DOHH2 (cell line): ENCODE results near the gene RNF180.

Experiments used
- H3F3A ChIP-seq: fragments of 200-600 bp; sonication (generic), shearing (Covaris generic); 2 replicates; pipeline ENCODE4 v1.6.0; 2016; ENCODE audit warnings: antibody characterized with exemption, mild to moderate bottlenecking; ENCODE audit not compliant: control insufficient read depth, insufficient read depth
- H3K27ac ChIP-seq: fragments of 200-600 bp; sonication (generic); 2 replicates; pipeline ENCODE4 v1.5.1; 2014; ENCODE audit warnings: low read depth, mild to moderate bottlenecking, low read length, moderate library complexity
- H3K27me3 ChIP-seq: fragments of 200-600 bp; sonication (generic); 2 replicates; pipeline ENCODE4 v1.6.1; 2014; ENCODE audit warnings: mild to moderate bottlenecking, low read length, mixed read lengths; ENCODE audit not compliant: control insufficient read depth
- H3K36me3 ChIP-seq: fragments of 200-600 bp; sonication (generic); 2 replicates; pipeline ENCODE4 v1.6.1; 2014; ENCODE audit warnings: mild to moderate bottlenecking, low read length, moderate library complexity, mixed read lengths; ENCODE audit not compliant: control insufficient read depth
- H3K4me1 ChIP-seq: fragments of 200-600 bp; sonication (generic); 2 replicates; pipeline ENCODE4 v1.6.1; 2014; ENCODE audit warnings: mild to moderate bottlenecking, low read length, mixed read lengths; ENCODE audit not compliant: control insufficient read depth
- H3K4me2 ChIP-seq: fragments of 200-600 bp; sonication (generic); 2 replicates; pipeline ENCODE4 v1.6.0; 2014; ENCODE audit warnings: mild to moderate bottlenecking, low read length, moderate library complexity
- H3K4me3 ChIP-seq: fragments of 200-600 bp; sonication (generic); 2 replicates; pipeline ENCODE4 v1.5.1; 2014; ENCODE audit warnings: mild to moderate bottlenecking, low read length, mixed read lengths
- H3K79me2 ChIP-seq: fragments of 200-600 bp; sonication (generic); 2 replicates; pipeline ENCODE4 v1.6.1; 2014; ENCODE audit warnings: mild to moderate bottlenecking, low read length, mixed read lengths; ENCODE audit not compliant: control insufficient read depth
- H3K9me2 ChIP-seq: fragments of 200-600 bp; sonication (generic); replicated peaks from 2 replicates; pipeline ENCODE4 v1.6.1; 2014; ENCODE audit warnings: mild to moderate bottlenecking, low read length, mixed read lengths; ENCODE audit not compliant: control insufficient read depth
- H3K9me3 ChIP-seq: fragments of 200-600 bp; sonication (generic); 2 replicates; pipeline ENCODE4 v1.6.1; 2014; ENCODE audit warnings: antibody characterized with exemption, low read length, mixed read lengths; ENCODE audit not compliant: control insufficient read depth, insufficient read depth
- H4K20me1 ChIP-seq: fragments of 200-600 bp; sonication (generic); 2 replicates; pipeline ENCODE4 v1.6.0; 2014; ENCODE audit warnings: low read depth, mild to moderate bottlenecking, antibody characterized with exemption, low read length, moderate library complexity; ENCODE audit not compliant: control insufficient read depth, insufficient read depth
- EZH2phosphoT487 ChIP-seq: fragments of 200-600 bp; sonication (generic); IDR thresholded peaks from 2 replicates; pipeline ENCODE4 v1.6.1; 2017; ENCODE audit warnings: borderline replicate concordance, mild to moderate bottlenecking, antibody characterized with exemption, low read length, moderate library complexity, mixed read lengths
- TF ChIP-seq, protein P1 (sequence below): fragments of 200-600 bp; sonication (generic); IDR thresholded peaks from one replicate; pipeline ENCODE4 v1.5.1; 2014; ENCODE audit warnings: antibody characterized with exemption, mild to moderate bottlenecking, low read depth, low read length; ENCODE audit not compliant: poor library complexity, severe bottlenecking

Gene RNF180

DNA sequence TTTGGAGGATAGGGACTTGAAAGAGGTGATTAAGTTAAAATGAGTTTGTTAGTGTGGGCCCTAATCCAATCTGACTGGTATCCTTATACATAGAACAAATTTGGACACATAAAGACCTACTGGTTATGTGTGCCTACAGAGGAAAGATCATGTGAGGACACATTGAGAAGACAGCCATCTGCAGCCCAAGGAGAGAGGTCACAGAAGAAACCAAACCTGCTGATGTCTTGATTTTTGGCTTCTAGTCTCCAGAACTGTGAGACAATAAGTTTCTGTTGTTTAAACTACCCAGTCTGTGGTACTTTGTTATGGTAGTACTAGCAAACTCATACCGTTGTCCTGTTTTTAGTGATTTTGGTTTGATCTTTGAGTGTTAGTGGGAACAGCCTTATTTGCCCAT, 18.3 kb downstream of the RNF180 start:
- no peak overlapping the region for H3K4me3 ChIP-seq
- H3K4me2 ChIP-seq = no peak overlapping the region
- H3K79me2 ChIP-seq = no peaks in the 10 kb centered on the region
- no peaks in the 10 kb centered on the region for H4K20me1 ChIP-seq
- no peak overlapping the region for H3K27ac ChIP-seq
- H3K4me1 ChIP-seq = no peaks in the 10 kb centered on the region
- H3K36me3 ChIP-seq = no peaks in the 10 kb centered on the region
- H3F3A ChIP-seq = no peaks in the 10 kb centered on the region
- no peaks in the 10 kb centered on the region for H3K9me2 ChIP-seq
- no peak for TF ChIP-seq EZH2phosphoT487
- TF ChIP-seq, protein P1, sequence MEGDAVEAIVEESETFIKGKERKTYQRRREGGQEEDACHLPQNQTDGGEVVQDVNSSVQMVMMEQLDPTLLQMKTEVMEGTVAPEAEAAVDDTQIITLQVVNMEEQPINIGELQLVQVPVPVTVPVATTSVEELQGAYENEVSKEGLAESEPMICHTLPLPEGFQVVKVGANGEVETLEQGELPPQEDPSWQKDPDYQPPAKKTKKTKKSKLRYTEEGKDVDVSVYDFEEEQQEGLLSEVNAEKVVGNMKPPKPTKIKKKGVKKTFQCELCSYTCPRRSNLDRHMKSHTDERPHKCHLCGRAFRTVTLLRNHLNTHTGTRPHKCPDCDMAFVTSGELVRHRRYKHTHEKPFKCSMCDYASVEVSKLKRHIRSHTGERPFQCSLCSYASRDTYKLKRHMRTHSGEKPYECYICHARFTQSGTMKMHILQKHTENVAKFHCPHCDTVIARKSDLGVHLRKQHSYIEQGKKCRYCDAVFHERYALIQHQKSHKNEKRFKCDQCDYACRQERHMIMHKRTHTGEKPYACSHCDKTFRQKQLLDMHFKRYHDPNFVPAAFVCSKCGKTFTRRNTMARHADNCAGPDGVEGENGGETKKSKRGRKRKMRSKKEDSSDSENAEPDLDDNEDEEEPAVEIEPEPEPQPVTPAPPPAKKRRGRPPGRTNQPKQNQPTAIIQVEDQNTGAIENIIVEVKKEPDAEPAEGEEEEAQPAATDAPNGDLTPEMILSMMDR = no peak
- no peaks in the 10 kb centered on the region for H3K9me3 ChIP-seq
- H3K27me3 ChIP-seq = no peaks in the 10 kb centered on the region

DNA sequence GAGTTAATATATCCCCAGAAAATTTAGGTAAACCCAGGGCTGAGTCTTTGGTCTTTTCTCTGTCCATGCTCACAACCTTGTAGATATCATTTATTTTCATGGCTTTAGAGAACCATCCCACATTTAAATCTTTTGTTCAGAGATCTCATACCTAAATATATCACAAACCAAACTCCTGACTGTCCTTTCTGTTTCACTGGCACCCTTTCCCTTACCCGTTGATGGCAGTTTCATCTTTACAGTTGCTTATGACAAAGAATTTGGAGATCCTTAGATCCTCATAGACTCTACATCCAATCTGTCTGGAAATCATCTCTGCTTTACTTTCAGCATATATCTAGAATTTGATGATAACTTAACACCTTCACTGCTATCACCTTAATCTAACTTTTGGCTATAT, 19.2 kb downstream of the RNF180 start:
- no peak for TF ChIP-seq EZH2phosphoT487
- TF ChIP-seq, protein P1 = no peak

DNA sequence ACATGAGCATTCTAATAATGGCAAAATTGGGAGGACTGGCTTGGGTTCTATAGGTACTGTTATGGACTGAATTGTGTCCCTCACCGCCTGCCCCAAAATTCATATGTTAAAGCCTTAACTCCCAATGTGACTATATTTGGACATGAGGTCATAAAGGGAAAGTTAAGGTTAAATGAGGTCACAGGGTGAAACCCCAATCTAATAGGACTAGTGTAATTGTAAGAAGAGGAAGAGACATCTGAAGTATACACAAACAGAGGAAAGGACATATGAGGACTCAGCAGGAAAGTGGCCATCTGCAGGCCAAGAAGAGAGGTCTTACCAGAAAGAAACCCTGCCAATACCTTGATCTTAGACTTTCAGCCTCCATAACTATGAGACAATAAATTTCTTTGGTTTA, 23.1 kb downstream of the RNF180 start:
- Histone ChIP-seq H3K9me2 (no peaks in the 10 kb centered on the region), H3K27me3 (no peaks in the 10 kb centered on the region), H3K36me3 (no peaks in the 10 kb centered on the region), H3K4me3 (no peak overlapping the region), H3K27ac (no peak overlapping the region), H3K9me3 (no peaks in the 10 kb centered on the region), H3K4me1 (no peaks in the 10 kb centered on the region), H3K4me2 (no peak overlapping the region), H3K79me2 (no peaks in the 10 kb centered on the region), H3F3A (no peaks in the 10 kb centered on the region), H4K20me1 (no peaks in the 10 kb centered on the region)
- no peak for TF ChIP-seq EZH2phosphoT487
- TF ChIP-seq, protein P1 = no peak

More for the DNA sequence above, 19.2 kb downstream of the RNF180 start:
- Histone ChIP-seq H3K4me2 (no peak overlapping the region), H3K4me1 (no peaks in the 10 kb centered on the region), H3K27ac (no peak overlapping the region), H3F3A (no peaks in the 10 kb centered on the region), H4K20me1 (no peaks in the 10 kb centered on the region), H3K79me2 (no peaks in the 10 kb centered on the region), H3K4me3 (no peak overlapping the region), H3K9me2 (no peaks in the 10 kb centered on the region), H3K27me3 (no peaks in the 10 kb centered on the region), H3K36me3 (no peaks in the 10 kb centered on the region), H3K9me3 (no peaks in the 10 kb centered on the region)
